GM12878 (cell line): ENCODE results near the gene SRRM3. TPM values are rescaled to one million over a fixed set of nuclear protein-coding genes. Genes with fewer than 3 reads are reported as not detected.
A peak's percentile ranks its signal among the peaks of the same experiment; 100 is the strongest.

Experiments
- ATAC-seq: fragments of 200-7000 bp; cut with Tn5 transposase; 3 replicates; pipeline ENCODE4 v1.9.1; 2020; ENCODE audit warnings: mild to moderate bottlenecking, moderate library complexity
- BruUV-seq: library from RNA; stranded (reverse); fragments of 400-500 nt; replicated peaks from 2 replicates; lab custom pipeline; 2021; lab: Mats Ljungman, UMichigan
- CTCF ChIA-PET: fragments of 300-600 bp; sonication (Branson Sonifier 250); formaldehyde crosslinking; extraction: SDS; loops from one replicate; lab custom pipeline; 2021; ENCODE audit warnings: inconsistent platforms; lab: Yijun Ruan, JAX
- POLR2A ChIA-PET: fragments of 350-600 bp; formaldehyde crosslinking; extraction: SDS; loops from one replicate; lab custom pipeline; 2021; ENCODE audit warnings: inconsistent platforms; lab: Charles Lee
- RAD21 ChIA-PET: fragments of 300-600 bp; sonication (Branson Sonifier 250); formaldehyde crosslinking; loops from one replicate; lab custom pipeline; 2023; ENCODE audit warnings: antibody characterized with exemption; ENCODE audit not compliant: unreplicated experiment; lab: Charles Lee
- SMC1A ChIA-PET: fragments of 300-600 bp; sonication (Branson Sonifier 250); formaldehyde crosslinking; loops from one replicate; lab custom pipeline; 2023; ENCODE audit not compliant: unreplicated experiment, uncharacterized antibody; lab: Charles Lee
- DNase-seq: peaks from one replicate; pipeline ENCODE4 v3.0.0-alpha.2; 2011; ENCODE audit warnings: low read depth, low spot score
- FAIRE-seq: peaks from 3 replicates; lab custom pipeline; 2011; peaks lifted over from hg19 to GRCh38; lab: Jason Lieb, UNC
- H2AFZ ChIP-seq: 2 replicates; pipeline ENCODE4 v1.6.0; 2011; ENCODE audit warnings: low read depth, low read length, control low read depth; ENCODE audit not compliant: control insufficient read depth
- H3K27ac ChIP-seq: 2 replicates; pipeline ENCODE4 v1.5.1; 2011; ENCODE audit warnings: control low read depth; ENCODE audit not compliant: control insufficient read depth, insufficient read depth
- H3K27me3 ChIP-seq, 2 experiments: replicated peaks in 1 of 2; 2 replicates each; pipeline versions ENCODE4 v1.6.0 to v1.6.1; 2011; ENCODE audit warnings: low read length in 1 of 2; ENCODE audit not compliant: control insufficient read depth in 2 of 2, insufficient read depth in 2 of 2
- H3K36me3 ChIP-seq, 2 experiments: 2 replicates each; pipeline ENCODE4 v1.5.1; 2011; ENCODE audit warnings: low read length in 1 of 2; ENCODE audit not compliant: control insufficient read depth in 2 of 2, insufficient read depth in 2 of 2
- H3K4me1 ChIP-seq: 2 replicates; pipeline ENCODE4 v1.6.1; 2011; ENCODE audit warnings: mild to moderate bottlenecking, low read length, moderate library complexity, mixed read lengths; ENCODE audit not compliant: control insufficient read depth, insufficient read depth
- H3K4me2 ChIP-seq: 2 replicates; pipeline ENCODE4 v1.6.0; 2011; ENCODE audit warnings: control low read depth; ENCODE audit not compliant: control insufficient read depth, insufficient read depth
- H3K4me3 ChIP-seq: fragments of 200-600 bp; sonication (generic); 2 replicates; pipeline ENCODE4 v1.5.1; 2016
- H3K79me2 ChIP-seq: 2 replicates; pipeline ENCODE4 v1.6.0; 2011; ENCODE audit warnings: low read length; ENCODE audit not compliant: control insufficient read depth, insufficient read depth
- H3K9ac ChIP-seq: 2 replicates; pipeline ENCODE4 v1.8.0; 2011; ENCODE audit warnings: low read length, control low read depth, mixed read lengths; ENCODE audit not compliant: control insufficient read depth, insufficient read depth
- H3K9me3 ChIP-seq: replicated peaks from 3 replicates; pipeline ENCODE4 v1.5.1; 2011; ENCODE audit warnings: mild to moderate bottlenecking, low read length; ENCODE audit not compliant: control insufficient read depth, insufficient read depth
- H4K20me1 ChIP-seq: 2 replicates; pipeline ENCODE4 v1.6.0; 2011; ENCODE audit not compliant: control insufficient read depth, insufficient read depth
- CBFB ChIP-seq: IDR thresholded peaks from 2 replicates; pipeline ENCODE4 v1.6.1; 2016; ENCODE audit warnings: antibody characterized with exemption, low read depth
- CHD4 ChIP-seq: fragments of 200-600 bp; sonication (generic); IDR thresholded peaks from 2 replicates; pipeline ENCODE4 v1.6.1; 2016; ENCODE audit warnings: mild to moderate bottlenecking
- HDAC2 ChIP-seq: fragments of 200-600 bp; sonication (generic); IDR thresholded peaks from 2 replicates; pipeline ENCODE4 v1.6.1; 2017
- JUND ChIP-seq: IDR thresholded peaks from 2 replicates; pipeline ENCODE4 v1.6.1; 2012; ENCODE audit warnings: low read depth, mild to moderate bottlenecking, low read length, improper control_type of control experiment, moderate library complexity
- KDM1A ChIP-seq: fragments of 200-600 bp; sonication (generic); IDR thresholded peaks from 2 replicates; pipeline ENCODE4 v1.6.1; 2016; ENCODE audit warnings: borderline replicate concordance
- KLF5 ChIP-seq: fragments of 450-650 bp; IDR thresholded peaks from 2 replicates; pipeline ENCODE4 v1.6.1; 2014; ENCODE audit warnings: mild to moderate bottlenecking; ENCODE audit not compliant: partially characterized antibody
- MLLT1 ChIP-seq: fragments of 450-650 bp; IDR thresholded peaks from 2 replicates; pipeline ENCODE4 v1.6.1; 2016; ENCODE audit warnings: mild to moderate bottlenecking
- MTA3 ChIP-seq: IDR thresholded peaks from 2 replicates; pipeline ENCODE4 v1.6.1; 2012; ENCODE audit warnings: low read length, inconsistent platforms, borderline replicate concordance
- NFYA ChIP-seq: IDR thresholded peaks from 2 replicates; pipeline ENCODE4 v1.6.1; 2011; ENCODE audit warnings: low read depth, mild to moderate bottlenecking, low read length, improper control_type of control experiment, borderline replicate concordance
- NFYB ChIP-seq: IDR thresholded peaks from 2 replicates; pipeline ENCODE4 v1.6.1; 2011; ENCODE audit warnings: low read depth, mild to moderate bottlenecking, low read length, improper control_type of control experiment, moderate library complexity; ENCODE audit not compliant: insufficient read depth
- SREBF1 ChIP-seq: IDR thresholded peaks from 2 replicates; pipeline ENCODE4 v1.6.1; 2012; ENCODE audit warnings: mild to moderate bottlenecking, low read length
- ZBTB40 ChIP-seq: fragments of 450-650 bp; IDR thresholded peaks from 2 replicates; pipeline ENCODE4 v1.6.1; 2016; ENCODE audit warnings: mild to moderate bottlenecking, moderate library complexity, borderline replicate concordance
- ZNF622 ChIP-seq: fragments of 450-650 bp; IDR thresholded peaks from 2 replicates; pipeline ENCODE4 v1.6.1; 2017; ENCODE audit warnings: mild to moderate bottlenecking, inconsistent platforms
- WGBS: methylation state at CpG from one replicate; pipeline ENCODE4 v1.1.6; 2016; ENCODE audit warnings: low lambda C conversion rate; ENCODE audit not compliant: insufficient replicate concordance, insufficient coverage; ENCODE audit errors: missing lambda C conversion rate; 5-methylcytosine and 5-hydroxymethylcytosine counted together
- in situ Hi-C: fragments of 300-500 bp; cut with MboI; formaldehyde crosslinking; loops from 9 replicates; pipeline ENCODE4 v1.14.3; 2018; ENCODE audit warnings: mixed read lengths
- intact Hi-C: fragments of 100-400 bp; cut with micrococcal nuclease; formaldehyde crosslinking; loops from one replicate; pipeline ENCODE4 v1.14.2; 2022; ENCODE audit not compliant: unreplicated experiment
- polyA plus RNA-seq, 11 experiments: library from polyadenylated mRNA; depleted of rRNA in 4 of 11; unstranded in 6 of 11; stranded (reverse) in 5 of 11; fragments of >200 nt; fragmentation: Nextera tagmentation in 4 of 11; fragmentation: Illumina TruSeq in 1 of 11; extraction: Ambion mirVana in 4 of 11; extraction: Trizol in 1 of 11; gene quantifications; 1 replicate in 1 of 11; 2 replicates in 10 of 11; pipeline versions ENCODE4 v1.2.1 to v1.2.3, GENCODE V29; 2011 to 2016; ENCODE audit warnings: inconsistent platforms in 2 of 11, missing spikeins in 2 of 11, low read depth in 1 of 11
- total RNA-seq, 4 experiments: library from RNA; depleted of rRNA in 3 of 4; stranded (reverse); fragments of >200 nt in 3 of 4; fragmentation: Illumina TruSeq in 1 of 4; extraction: Trizol in 1 of 4; gene quantifications; 2 replicates each; pipeline versions ENCODE4 v1.2.1 to v1.2.3, GENCODE V29; 2013 to 2021
- TF ChIP-seq, protein P1 (sequence below): IDR thresholded peaks from 2 replicates; pipeline ENCODE4 v1.6.1; 2012; ENCODE audit warnings: mild to moderate bottlenecking, low read depth, low read length

Gene SRRM3
- total and polyA plus RNA-seq, 10 of the 15 experiments (the other 5 are each of a cell fraction or from before 2014, with no cell fraction given), result 0.03 to 0.15 (median 0.05) TPM; not detected in 6

DNA sequence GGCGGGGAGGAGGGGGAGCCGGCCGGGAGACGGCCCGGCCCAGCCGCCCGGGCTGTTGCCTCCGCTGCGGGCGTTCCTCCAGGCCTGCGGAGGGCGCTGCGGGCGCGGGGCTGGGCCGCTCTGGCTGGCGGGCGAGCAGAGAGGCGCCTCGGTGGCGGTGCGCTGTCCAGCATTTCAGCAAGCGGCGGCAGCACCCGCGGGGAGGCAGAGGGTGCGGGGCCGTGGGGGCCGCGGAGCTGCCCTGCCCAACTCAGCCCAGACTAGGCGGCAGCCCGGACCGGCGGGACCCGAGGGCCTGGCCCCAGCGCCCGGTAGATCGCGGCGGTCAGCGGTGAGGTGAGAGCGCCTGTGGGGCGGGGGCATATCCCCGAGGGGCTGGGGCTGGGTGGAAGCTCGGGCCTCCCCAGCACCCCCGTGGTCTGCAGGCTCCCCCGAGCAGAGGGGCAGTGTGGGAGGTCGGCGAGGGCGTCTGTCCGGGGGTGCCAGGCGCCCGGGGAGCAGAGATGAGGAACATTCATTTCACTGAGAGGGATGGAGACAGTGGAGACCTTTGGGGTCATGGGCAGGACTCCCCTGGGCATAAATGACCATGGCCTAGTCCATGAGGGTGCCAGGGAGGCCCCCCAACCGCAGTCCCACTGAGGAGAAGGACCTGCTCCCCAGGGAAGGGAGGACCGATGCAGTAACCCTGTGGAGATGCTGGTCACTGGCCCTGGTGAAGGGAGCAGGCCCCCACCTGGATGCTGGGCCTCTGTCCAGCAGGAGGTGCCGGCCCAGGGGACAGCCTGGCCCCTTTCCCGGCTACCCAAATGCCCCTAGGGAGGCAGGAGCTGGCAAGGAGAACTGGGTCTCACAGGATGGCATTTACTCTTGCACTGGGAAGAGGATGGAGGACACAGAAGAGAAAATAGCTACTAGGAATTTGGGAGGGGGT, at the start of gene SRRM3 (continued):
- TF ChIP-seq KDM1A (no peak), CHD4 (no peak), NFYA (no peak), HDAC2 (no peak), NFYB (no peak)
- TF ChIP-seq, protein P1, sequence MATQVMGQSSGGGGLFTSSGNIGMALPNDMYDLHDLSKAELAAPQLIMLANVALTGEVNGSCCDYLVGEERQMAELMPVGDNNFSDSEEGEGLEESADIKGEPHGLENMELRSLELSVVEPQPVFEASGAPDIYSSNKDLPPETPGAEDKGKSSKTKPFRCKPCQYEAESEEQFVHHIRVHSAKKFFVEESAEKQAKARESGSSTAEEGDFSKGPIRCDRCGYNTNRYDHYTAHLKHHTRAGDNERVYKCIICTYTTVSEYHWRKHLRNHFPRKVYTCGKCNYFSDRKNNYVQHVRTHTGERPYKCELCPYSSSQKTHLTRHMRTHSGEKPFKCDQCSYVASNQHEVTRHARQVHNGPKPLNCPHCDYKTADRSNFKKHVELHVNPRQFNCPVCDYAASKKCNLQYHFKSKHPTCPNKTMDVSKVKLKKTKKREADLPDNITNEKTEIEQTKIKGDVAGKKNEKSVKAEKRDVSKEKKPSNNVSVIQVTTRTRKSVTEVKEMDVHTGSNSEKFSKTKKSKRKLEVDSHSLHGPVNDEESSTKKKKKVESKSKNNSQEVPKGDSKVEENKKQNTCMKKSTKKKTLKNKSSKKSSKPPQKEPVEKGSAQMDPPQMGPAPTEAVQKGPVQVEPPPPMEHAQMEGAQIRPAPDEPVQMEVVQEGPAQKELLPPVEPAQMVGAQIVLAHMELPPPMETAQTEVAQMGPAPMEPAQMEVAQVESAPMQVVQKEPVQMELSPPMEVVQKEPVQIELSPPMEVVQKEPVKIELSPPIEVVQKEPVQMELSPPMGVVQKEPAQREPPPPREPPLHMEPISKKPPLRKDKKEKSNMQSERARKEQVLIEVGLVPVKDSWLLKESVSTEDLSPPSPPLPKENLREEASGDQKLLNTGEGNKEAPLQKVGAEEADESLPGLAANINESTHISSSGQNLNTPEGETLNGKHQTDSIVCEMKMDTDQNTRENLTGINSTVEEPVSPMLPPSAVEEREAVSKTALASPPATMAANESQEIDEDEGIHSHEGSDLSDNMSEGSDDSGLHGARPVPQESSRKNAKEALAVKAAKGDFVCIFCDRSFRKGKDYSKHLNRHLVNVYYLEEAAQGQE, result peak; percentile 99

GRCh38 chr7:76151932-76152331, 49.8 kb upstream of the SRRM3 start:
- ATAC-seq, result no peak
- Histone ChIP-seq H3K4me3 (no peak overlapping the region), H3K9ac (no peak overlapping the region), H2AFZ (no peak overlapping the region), H3K4me2 (no peak overlapping the region), H3K27me3 (no peaks in the 10 kb centered on the region), H3K36me3 (no peaks in the 10 kb centered on the region), H3K9me3 (no peaks in the 10 kb centered on the region), H3K27ac (no peak overlapping the region), H3K4me1 (no peaks in the 10 kb centered on the region), H3K79me2 (no peaks in the 10 kb centered on the region), H4K20me1 (no peaks in the 10 kb centered on the region)
- 42% methylated on average over 5 of the region's 5 CpGs for WGBS
- BruUV-seq, result no TSS peak
- POLR2A ChIA-PET, result interaction anchor here (0.6 kb wide), 2 partner anchors 49 to 261 kb away, joined by 4 to 7 read pairs; no protein-coding TSS in a partner anchor
- in situ Hi-C loops, result no loop called here
- intact Hi-C loops, result no loop called here
- CTCF ChIA-PET, result interaction anchor here (1.3 kb wide), 1 partner anchor 104 kb away, joined by 3 read pairs; the partner anchor contains the start of genes MDH2 and STYXL1
- no peak for DNase-seq
- RAD21 ChIA-PET, result no interaction called here
- SMC1A ChIA-PET, result no interaction called here
- no peak for FAIRE-seq
- TF ChIP-seq ZNF622 (no peak), MTA3 (no peak), MLLT1 (no peak), KLF5 (no peak), ZBTB40 (no peak), JUND (no peak), CBFB (no peak), SREBF1 (no peak)
